Measurements from ENCODE around the gene SRMS. TPM values are rescaled to one million over a fixed set of nuclear protein-coding genes. Genes with fewer than 3 reads are reported as not detected.

The SRMS gene
- total and polyA plus RNA-seq, 2 of the 13 experiments (the other 11 are each of a cell fraction or from before 2014, with no cell fraction given): not detected

GRCh38 chr20:63573647-63574131 is 26.1 kb upstream of the SRMS start:
- H4K20me1 ChIP-seq (ENCODE audit: insufficient read depth, low read length): peaks cover 2% of the 10 kb centered on the region; the same call in 1 of the 2 replicates
- H3K9ac ChIP-seq (ENCODE audit: insufficient read depth, low read depth, low read length): peak overlapping the region; percentile 86
- peak overlapping the region; percentile 88 to 98 (median 94) for H3K4me3 ChIP-seq (replicated peaks in 1 of 3; ENCODE audit: insufficient read depth in 1 of 3, low read depth in 2 of 3, low read length in 3 of 3)
- H3K4me1 ChIP-seq (ENCODE audit: insufficient read depth, low read length): peaks cover 55% of the 10 kb centered on the region
- H3K9me3 ChIP-seq (ENCODE audit: low read length): no peaks in the 10 kb centered on the region
- ChIA-PET POLR2A (interaction anchor here (0.8 to 2.6 kb wide), 22 partner anchors 9 to 480 kb away, joined by 3 to 26 read pairs (median 4); partner anchors contain the start of genes GMEB2, PPDPF, PTK6 and RTEL1), CTCF (ENCODE audit: low intra/inter-chr PET ratio, low total read pairs) (interaction anchor here (2.8 kb wide), 1 partner anchor 36 kb away, joined by 22 read pairs; the partner anchor contains the start of gene PTK6)
- peak; percentile 46 for ATAC-seq
- no peaks in the 10 kb centered on the region for H3K36me3 ChIP-seq (replicated peaks in 1 of 2; ENCODE audit: control insufficient read depth in 1 of 2, insufficient read depth in 2 of 2, low read length in 2 of 2)
- FAIRE-seq: no peak
- no peak for DNase-seq (ENCODE audit: low spot score)
- in situ Hi-C loops (cut with HindIII; ENCODE audit: extremely low pct_ligation_motif_present, low pct_unique_long_range_greater_than_20kb): no loop called here
- BruUV-seq (replicated peaks): TSS peak; percentile 53
- no peak overlapping the region for H2AFZ ChIP-seq (ENCODE audit: low read length)
- H3K4me2 ChIP-seq (ENCODE audit: low read depth, low read length): peak overlapping the region; percentile 88
- no peaks in the 10 kb centered on the region for H3K79me2 ChIP-seq (ENCODE audit: insufficient read depth, low read length)
- H3K27ac ChIP-seq (ENCODE audit: extremely low read length, insufficient read depth, low read length): peak overlapping the region; percentile 23
- WGBS (ENCODE audit: low lambda C conversion rate): 4% methylated on average over 14 of the region's 24 CpGs
- peaks cover 4 to 18% of the 10 kb centered on the region in 2 experiments; a peak in 2 of 5 replicates for H3K27me3 ChIP-seq (ENCODE audit: control insufficient read depth in 1 of 2, insufficient read depth in 2 of 2, low read length in 2 of 2)
- intact Hi-C loops (cut with micrococcal nuclease; ENCODE audit: unreplicated experiment): loop anchor here (1.0 kb wide), 1 partner anchor 35 kb away; no protein-coding TSS in a partner anchor
- TF ChIP-seq ZNF777 (CRISPR knock-in tag; IDR thresholded peaks at IDR 0.05) (no peak), TFDP2 (CRISPR knock-in tag; IDR thresholded peaks at IDR 0.05) (no peak), KLF11 (CRISPR knock-in tag; IDR thresholded peaks at IDR 0.05) (no peak), ZFP37 (CRISPR knock-in tag; IDR thresholded peaks at IDR 0.05; ENCODE audit: borderline replicate concordance) (no peak), ZZZ3 (CRISPR knock-in tag; IDR thresholded peaks at IDR 0.05; ENCODE audit: borderline replicate concordance) (0 out of 2 replicates have a peak, but pooled peaks have one; percentile 34), MAX (IDR thresholded peaks at IDR 0.05) (no peak), ERF (CRISPR knock-in tag; IDR thresholded peaks at IDR 0.05) (peak; percentile 2; the same call in 1 of the 2 replicates), ZNF776 (CRISPR knock-in tag; IDR thresholded peaks at IDR 0.05) (0 out of 2 replicates have a peak, but pooled peaks have one; percentile 20), FUBP1 (CRISPR knock-in tag; IDR thresholded peaks at IDR 0.05; ENCODE audit: borderline replicate concordance) (no peak), ZNF513 (CRISPR knock-in tag; conservative IDR thresholded peaks at IDR 0.05) (no peak), SPEN (CRISPR knock-in tag; IDR thresholded peaks at IDR 0.05; ENCODE audit: low read depth) (no peak), U2AF2 (IDR thresholded peaks at IDR 0.05; ENCODE audit: low read depth, low read length) (no peak), MED1 (CRISPR knock-in tag; IDR thresholded peaks at IDR 0.05) (no peak), ZNF235 (CRISPR knock-in tag; IDR thresholded peaks at IDR 0.05; ENCODE audit: borderline replicate concordance) (peak; percentile 79; the same call in 1 of the 2 replicates), HES4 (CRISPR knock-in tag; IDR thresholded peaks at IDR 0.05; ENCODE audit: borderline replicate concordance) (0 out of 2 replicates have a peak, but pooled peaks have one; percentile 14), ZNF710 (CRISPR knock-in tag; IDR thresholded peaks at IDR 0.05; ENCODE audit: borderline replicate concordance) (0 out of 2 replicates have a peak, but pooled peaks have one; percentile 43), ZSCAN29 (CRISPR knock-in tag; conservative IDR thresholded peaks at IDR 0.05) (0 out of 2 replicates have a peak, but pooled peaks have one; percentile 12), MYNN (CRISPR knock-in tag; IDR thresholded peaks at IDR 0.05; ENCODE audit: low read depth) (no peak)
